CD4-positive, alpha-beta T cell treated with Interleukin-4 for 1 hour (primary cell): ENCODE results near the gene P2RX4.
A peak's percentile ranks its signal among the peaks of the same experiment; 100 is the strongest.
"Not testable (repeated sequence)": the region's sequence is repeated elsewhere in the genome, so short reads cannot be mapped to it uniquely, and the experiment has no call there.

Source experiments
- DNase-seq, 2 donors: peaks; one replicate each; pipeline ENCODE4 v3.0.0-alpha.2; 2020 to 2022

The P2RX4 gene

GRCh38 chr12:121245951-121246350 lies 36.0 kb downstream of the P2RX4 start:
- no peak for DNase-seq

- no peak for DNase-seq
Measured at GRCh38 chr12:121246893-121247557, 37.1 kb downstream of the P2RX4 start.

- DNase-seq = peak in 1 of 2 donors; percentile 24
Measured at GRCh38 chr12:121248622-121249021, 38.7 kb downstream of the P2RX4 start.

- DNase-seq = no peak
Measured at GRCh38 chr12:121250359-121250758, 40.4 kb downstream of the P2RX4 start.

GRCh38 chr12:121251838-121252237 lies 41.9 kb downstream of the P2RX4 start:
- no peak for DNase-seq

- DNase-seq = no peak
Measured at GRCh38 chr12:121252712-121253345, 42.9 kb downstream of the P2RX4 start.

GRCh38 chr12:121253638-121254335 lies 43.9 kb downstream of the P2RX4 start:
- no peak for DNase-seq

GRCh38 chr12:121255433-121255832 lies 45.5 kb downstream of the P2RX4 start:
- no peak for DNase-seq

GRCh38 chr12:121257704-121258449 lies 47.9 kb downstream of the P2RX4 start:
- DNase-seq = not testable (repeated sequence)

GRCh38 chr12:121259074-121259473 lies 49.1 kb downstream of the P2RX4 start:
- no peak for DNase-seq

- DNase-seq = no peak
Measured at GRCh38 chr12:121260091-121260490, 50.2 kb downstream of the P2RX4 start.

GRCh38 chr12:121261398-121261797 lies 51.5 kb downstream of the P2RX4 start:
- DNase-seq = no peak

- no peak for DNase-seq
Measured at GRCh38 chr12:121263206-121263935, 53.4 kb downstream of the P2RX4 start.

- DNase-seq = no peak
Measured at GRCh38 chr12:121264135-121264534, 54.2 kb downstream of the P2RX4 start.

- no peak for DNase-seq
Measured at GRCh38 chr12:121264951-121265515, 55.1 kb downstream of the P2RX4 start.

- DNase-seq = no peak
Measured at GRCh38 chr12:121267822-121268221, 57.9 kb downstream of the P2RX4 start.

- DNase-seq = no peak
Measured at GRCh38 chr12:121273364-121273896, 63.5 kb downstream of the P2RX4 start.

GRCh38 chr12:121274036-121274763 lies 64.3 kb downstream of the P2RX4 start:
- DNase-seq = no peak

GRCh38 chr12:121277374-121277759 lies 67.4 kb downstream of the P2RX4 start:
- DNase-seq = no peak

GRCh38 chr12:121278169-121279070 lies 68.5 kb downstream of the P2RX4 start:
- DNase-seq = peak; percentile 10 to 73
